Measurements from ENCODE around the gene DCUN1D5.

DNA sequence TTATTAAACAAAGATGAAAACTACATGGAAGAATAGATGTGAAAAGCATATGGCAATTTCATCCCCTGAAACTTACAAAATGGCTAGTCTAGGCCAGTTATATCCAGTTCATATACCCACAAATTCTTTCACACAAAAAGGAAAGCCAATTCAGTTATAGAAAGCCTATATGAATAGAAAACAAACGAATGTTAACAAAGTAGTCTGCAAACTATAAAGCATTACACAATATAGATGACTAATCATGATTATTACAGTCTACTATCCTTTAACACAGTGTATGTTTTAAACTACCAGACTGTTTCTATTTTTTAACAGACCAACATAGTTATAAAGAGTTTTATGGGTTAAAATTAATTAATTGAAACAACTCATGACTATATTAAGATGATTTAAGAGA lies 12.1 kb downstream of the DCUN1D5 start:
- TF ChIP-seq, protein P1, sequence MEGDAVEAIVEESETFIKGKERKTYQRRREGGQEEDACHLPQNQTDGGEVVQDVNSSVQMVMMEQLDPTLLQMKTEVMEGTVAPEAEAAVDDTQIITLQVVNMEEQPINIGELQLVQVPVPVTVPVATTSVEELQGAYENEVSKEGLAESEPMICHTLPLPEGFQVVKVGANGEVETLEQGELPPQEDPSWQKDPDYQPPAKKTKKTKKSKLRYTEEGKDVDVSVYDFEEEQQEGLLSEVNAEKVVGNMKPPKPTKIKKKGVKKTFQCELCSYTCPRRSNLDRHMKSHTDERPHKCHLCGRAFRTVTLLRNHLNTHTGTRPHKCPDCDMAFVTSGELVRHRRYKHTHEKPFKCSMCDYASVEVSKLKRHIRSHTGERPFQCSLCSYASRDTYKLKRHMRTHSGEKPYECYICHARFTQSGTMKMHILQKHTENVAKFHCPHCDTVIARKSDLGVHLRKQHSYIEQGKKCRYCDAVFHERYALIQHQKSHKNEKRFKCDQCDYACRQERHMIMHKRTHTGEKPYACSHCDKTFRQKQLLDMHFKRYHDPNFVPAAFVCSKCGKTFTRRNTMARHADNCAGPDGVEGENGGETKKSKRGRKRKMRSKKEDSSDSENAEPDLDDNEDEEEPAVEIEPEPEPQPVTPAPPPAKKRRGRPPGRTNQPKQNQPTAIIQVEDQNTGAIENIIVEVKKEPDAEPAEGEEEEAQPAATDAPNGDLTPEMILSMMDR (IDR thresholded peaks at IDR 0.05), result no peak
- TF ChIP-seq POLR2A (IDR thresholded peaks at IDR 0.05), result no peak
